Naive thymus-derived CD4-positive, alpha-beta T cell (primary cell): ENCODE results near the gene TMEM59. TPM values are rescaled to one million over a fixed set of nuclear protein-coding genes. Genes with fewer than 3 reads are reported as not detected.
"Not testable (repeated sequence)": the region's sequence is repeated elsewhere in the genome, so short reads cannot be mapped to it uniquely, and the experiment has no call there.

ENCODE experiments used
- ATAC-seq: fragments of 150-1000 bp; cut with Tn5 transposase; 2 replicates; pipeline ENCODE4 v1.10.0; 2021; ENCODE audit warnings: mild to moderate bottlenecking, moderate library complexity
- CTCF ChIA-PET: fragments of 350-600 bp; sonication (Branson Sonifier 250); formaldehyde crosslinking; loops from one replicate; lab custom pipeline; 2021; ENCODE audit warnings: antibody characterized with exemption; lab: Charles Lee
- POLR2A ChIA-PET: fragments of 350-600 bp; sonication (Branson Sonifier 250); formaldehyde crosslinking; loops from one replicate; lab custom pipeline; 2021; ENCODE audit warnings: antibody characterized with exemption, inconsistent platforms; lab: Charles Lee
- DNase-seq, 9 donors: peaks; one replicate each; pipeline versions ENCODE4 v3.0.0 to v3.0.0-alpha.2; 2020 to 2022; ENCODE audit warnings: mixed read lengths in 1 of 9
- H3K27ac ChIP-seq: one replicate; pipeline ENCODE4 v1.7.0; 2013; ENCODE audit warnings: mild to moderate bottlenecking, low read depth, low read length, moderate library complexity
- H3K27me3 ChIP-seq, 2 donors: one replicate each; pipeline ENCODE4 v1.7.0; 2013; ENCODE audit warnings: low read length in 2 of 2, mild to moderate bottlenecking in 2 of 2, moderate library complexity in 2 of 2; ENCODE audit not compliant: control insufficient read depth in 2 of 2, insufficient read depth in 2 of 2
- H3K36me3 ChIP-seq, 3 experiments: 1 replicate in 2 of 3; 2 replicates in 1 of 3; pipeline ENCODE4 v1.7.0; 2013; ENCODE audit warnings: low read length in 3 of 3, mild to moderate bottlenecking in 3 of 3, moderate library complexity in 1 of 3; ENCODE audit not compliant: insufficient read depth in 3 of 3, control insufficient read depth in 2 of 3
- H3K4me1 ChIP-seq, 2 donors: one replicate each; pipeline ENCODE4 v1.7.0; 2013; ENCODE audit warnings: low read length in 2 of 2, mild to moderate bottlenecking in 2 of 2, moderate library complexity in 1 of 2; ENCODE audit not compliant: control insufficient read depth in 2 of 2, insufficient read depth in 2 of 2
- H3K4me3 ChIP-seq: 2 replicates; pipeline ENCODE4 v1.7.0; 2013; ENCODE audit warnings: mild to moderate bottlenecking, low read length
- H3K9me3 ChIP-seq, 3 experiments: 1 replicate in 2 of 3; 2 replicates in 1 of 3; pipeline ENCODE4 v1.7.0; 2013; ENCODE audit warnings: low read length in 3 of 3; ENCODE audit not compliant: control insufficient read depth in 2 of 3
- H3K27ac Mint-ChIP-seq, 9 donors: one replicate each; pipeline ENCODE4 v1.8.0; 2020 to 2022; ENCODE audit warnings: mixed read lengths in 9 of 9, mild to moderate bottlenecking in 8 of 9, moderate library complexity in 5 of 9, inconsistent platforms in 2 of 9
- H3K27me3 Mint-ChIP-seq, 5 donors: one replicate each; pipeline ENCODE4 v1.8.0; 2021 to 2022; ENCODE audit warnings: mixed read lengths in 5 of 5, mild to moderate bottlenecking in 1 of 5
- H3K36me3 Mint-ChIP-seq, 5 donors: one replicate each; pipeline ENCODE4 v1.8.0; 2020 to 2022; ENCODE audit warnings: mixed read lengths in 5 of 5, mild to moderate bottlenecking in 3 of 5, inconsistent platforms in 1 of 5
- H3K4me1 Mint-ChIP-seq, 7 donors: one replicate each; pipeline ENCODE4 v1.8.0; 2020 to 2022; ENCODE audit warnings: mixed read lengths in 7 of 7, mild to moderate bottlenecking in 3 of 7, inconsistent platforms in 1 of 7
- H3K4me3 Mint-ChIP-seq, 10 donors: one replicate each; pipeline ENCODE4 v1.8.0; 2020 to 2022; ENCODE audit warnings: mild to moderate bottlenecking in 10 of 10, mixed read lengths in 10 of 10, moderate library complexity in 6 of 10, inconsistent platforms in 2 of 10
- H3K9me3 Mint-ChIP-seq, 11 donors: one replicate each; pipeline ENCODE4 v1.8.0; 2020 to 2022; ENCODE audit warnings: mixed read lengths in 11 of 11, mild to moderate bottlenecking in 4 of 11, inconsistent platforms in 1 of 11, moderate library complexity in 1 of 11
- intact Hi-C, 2 donors: fragments of 100-400 bp; cut with micrococcal nuclease; formaldehyde crosslinking; loops; one replicate each; pipeline ENCODE4 v1.15.1; 2023
- polyA plus RNA-seq, 2 donors: library from polyadenylated mRNA; unstranded; fragments of 300-500 nt; fragmentation: Illumina TruSeq; gene quantifications; one replicate each; pipeline ENCODE4 v1.2.3, GENCODE V29; 2021
- total RNA-seq, 6 experiments: library from RNA in 5 of 6; stranded (reverse) in 5 of 6; gene quantifications; 1 replicate in 5 of 6; 2 replicates in 1 of 6; pipeline ENCODE4 v1.2.3 and lab custom pipeline; 2021 to 2026

Gene TMEM59
- total and polyA plus RNA-seq, 7 experiments from 2014 or later = 127 to 545 (median 185) TPM

DNA sequence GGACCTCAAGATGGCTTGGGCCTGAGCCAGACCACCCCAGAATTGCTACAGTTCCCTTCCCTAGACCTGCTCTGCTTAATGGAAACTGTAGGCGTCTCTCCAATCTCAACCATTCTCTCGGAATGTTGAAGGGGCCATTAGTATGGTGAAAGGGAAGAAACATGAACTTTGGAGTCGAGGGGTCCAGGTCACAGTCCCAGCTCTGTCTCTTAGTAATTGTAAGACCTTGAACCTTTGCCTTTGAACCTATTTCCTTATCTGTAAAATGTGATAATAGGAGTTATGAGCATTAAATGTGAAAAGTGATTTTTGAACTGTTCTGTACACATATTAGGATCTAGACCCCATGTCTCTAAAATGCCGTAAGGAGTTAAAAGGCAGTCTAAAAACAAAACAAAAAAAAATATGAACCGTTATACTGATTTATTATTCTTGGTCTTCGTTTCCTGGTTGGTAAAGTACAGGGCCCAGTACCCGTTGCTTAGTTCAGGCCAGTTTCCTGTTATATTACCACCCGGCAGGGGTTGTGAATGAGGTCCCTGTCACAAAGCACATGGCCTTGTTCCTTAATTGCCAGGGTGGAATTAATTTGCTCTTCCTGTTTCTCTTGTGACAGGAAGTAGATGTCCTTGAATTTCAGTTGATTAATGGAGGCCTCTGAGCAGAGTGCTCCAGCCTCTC, 42.7 kb upstream of the TMEM59 start:
- ATAC-seq = peak; percentile 76
- no peaks in the 10 kb centered on the region for H3K27me3 ChIP-seq
- ChIA-PET CTCF (interaction anchor here (0.7 kb wide), 1 partner anchor 10 kb away, joined by 3 read pairs; no protein-coding TSS in a partner anchor), POLR2A (no interaction called here)
- no peak overlapping the region for H3K4me3 ChIP-seq
- no peaks in the 10 kb centered on the region for H3K9me3 ChIP-seq
- peaks cover 0 to 11% (median 6%) of the 10 kb centered on the region in 7 donors for H3K4me1 Mint-ChIP-seq
- peaks cover 0 to 25% (median 3%) of the 10 kb centered on the region in 3 experiments for H3K36me3 ChIP-seq
- DNase-seq = no peak
- no peak overlapping the region for H3K27ac ChIP-seq
- no peaks in the 10 kb centered on the region for H3K27me3 Mint-ChIP-seq
- H3K4me3 Mint-ChIP-seq = no peak overlapping the region
- peak overlapping the region in 2 of 9 donors; percentile 13 to 23 for H3K27ac Mint-ChIP-seq
- H3K9me3 Mint-ChIP-seq = peaks cover 0 to 1% (median 0%) of the 10 kb centered on the region in 11 donors
- H3K36me3 Mint-ChIP-seq = peaks cover 4 to 52% (median 19%) of the 10 kb centered on the region in 5 donors
- H3K4me1 ChIP-seq = no peaks in the 10 kb centered on the region
- intact Hi-C loops = no loop called here

DNA sequence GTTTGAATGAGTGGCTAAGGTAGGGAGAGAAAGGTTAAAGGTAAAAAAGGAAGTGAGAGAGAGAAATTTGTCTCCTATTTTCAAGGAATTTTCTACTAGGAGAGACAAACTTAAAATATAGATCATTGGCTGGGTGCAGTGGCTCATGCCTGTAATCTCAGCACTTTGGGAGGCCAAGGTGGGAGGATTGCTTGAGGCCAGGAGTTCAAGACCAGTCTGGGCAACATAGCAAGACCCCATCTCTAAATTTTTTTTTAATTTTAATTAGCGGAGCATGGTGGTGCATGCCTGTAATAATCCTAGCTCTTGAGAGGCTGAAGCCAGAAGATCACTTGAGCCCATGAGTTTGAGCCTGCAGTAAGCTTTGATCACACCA, 41.7 kb upstream of the TMEM59 start:
- DNase-seq, H3K27ac ChIP-seq: not testable (repeated sequence)

GRCh38 chr1:54094001-54094729, 41.2 kb upstream of the TMEM59 start:
- Histone ChIP-seq H3K27me3 (no peaks in the 10 kb centered on the region), H3K4me1 (no peaks in the 10 kb centered on the region), H3K4me3 (no peak overlapping the region), H3K27ac (no peak overlapping the region), H3K9me3 (no peaks in the 10 kb centered on the region), H3K36me3 (peaks cover 0 to 25% (median 0%) of the 10 kb centered on the region in 3 experiments)
- Mint-ChIP-seq H3K36me3 (peaks cover 4 to 46% (median 15%) of the 10 kb centered on the region in 5 donors), H3K27me3 (no peaks in the 10 kb centered on the region), H3K27ac (peak overlapping the region in 2 of 9 donors; percentile 10 to 65), H3K4me3 (no peak overlapping the region), H3K4me1 (peaks cover 0 to 11% (median 6%) of the 10 kb centered on the region in 7 donors), H3K9me3 (no peaks in the 10 kb centered on the region)
- ChIA-PET POLR2A (no interaction called here), CTCF (interaction anchor here (0.6 kb wide), 1 partner anchor 8 kb away, joined by 3 read pairs; no protein-coding TSS in a partner anchor)
- DNase-seq (no peak), ATAC-seq (no peak)
- intact Hi-C loops = no loop called here

More for the DNA sequence above, 41.7 kb upstream of the TMEM59 start:
- peaks cover 0 to 25% (median 0%) of the 10 kb centered on the region in 3 experiments for H3K36me3 ChIP-seq
- H3K4me3 ChIP-seq, intact Hi-C loops, CTCF ChIA-PET, H3K4me1 ChIP-seq, POLR2A ChIA-PET, H3K27me3 Mint-ChIP-seq, H3K9me3 Mint-ChIP-seq, H3K9me3 ChIP-seq, H3K27me3 ChIP-seq, ATAC-seq, H3K4me3 Mint-ChIP-seq: not testable (repeated sequence)
- peak overlapping the region in 2 of 9 donors; percentile 10 to 65 for H3K27ac Mint-ChIP-seq
- peaks cover 4 to 47% (median 15%) of the 10 kb centered on the region in 5 donors for H3K36me3 Mint-ChIP-seq
- H3K4me1 Mint-ChIP-seq = peaks cover 0 to 11% (median 6%) of the 10 kb centered on the region in 7 donors

DNA sequence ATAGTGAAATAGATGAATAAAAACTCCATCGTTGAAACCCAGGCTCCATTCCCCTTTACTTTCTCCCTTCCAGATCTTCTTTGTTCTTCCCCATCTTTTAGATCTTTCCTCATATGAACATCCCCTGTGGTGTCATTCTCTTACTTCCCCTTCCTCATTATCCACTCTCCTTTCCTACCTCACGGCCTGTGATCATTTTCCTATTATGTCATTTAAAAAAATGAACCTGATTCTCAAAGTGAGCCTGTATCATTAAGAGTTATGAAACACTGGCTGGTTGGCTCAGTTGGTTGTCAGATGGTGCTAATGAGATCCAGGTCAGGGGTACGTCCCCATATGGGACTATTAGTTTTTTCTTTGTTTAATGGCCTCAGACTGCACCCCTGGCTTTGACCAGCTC, 38.7 kb upstream of the TMEM59 start:
- Mint-ChIP-seq H3K27me3 (no peaks in the 10 kb centered on the region), H3K4me3 (no peak overlapping the region), H3K36me3 (peaks cover 0 to 31% (median 9%) of the 10 kb centered on the region in 5 donors), H3K27ac (no peak overlapping the region), H3K4me1 (peaks cover 0 to 4% (median 0%) of the 10 kb centered on the region in 7 donors), H3K9me3 (no peaks in the 10 kb centered on the region)
- no peaks in the 10 kb centered on the region for H3K27me3 ChIP-seq
- intact Hi-C loops = no loop called here
- POLR2A ChIA-PET = no interaction called here
- no peak for DNase-seq
- peaks cover 0 to 25% (median 0%) of the 10 kb centered on the region in 3 experiments for H3K36me3 ChIP-seq
- H3K9me3 ChIP-seq = no peaks in the 10 kb centered on the region
- no peak for ATAC-seq
- H3K4me3 ChIP-seq = no peak overlapping the region
- CTCF ChIA-PET = no interaction called here
- no peak overlapping the region for H3K27ac ChIP-seq
- no peaks in the 10 kb centered on the region for H3K4me1 ChIP-seq

GRCh38 chr1:54088385-54088784, 35.4 kb upstream of the TMEM59 start:
- Mint-ChIP-seq H3K4me1 (peaks cover 0 to 4% (median 0%) of the 10 kb centered on the region in 7 donors), H3K27me3 (no peaks in the 10 kb centered on the region), H3K9me3 (no peaks in the 10 kb centered on the region), H3K4me3 (no peak overlapping the region), H3K36me3 (peaks cover 0 to 30% (median 6%) of the 10 kb centered on the region in 5 donors), H3K27ac (no peak overlapping the region)
- ATAC-seq = no peak
- H3K9me3 ChIP-seq = no peaks in the 10 kb centered on the region
- intact Hi-C loops = no loop called here
- H3K4me1 ChIP-seq = no peaks in the 10 kb centered on the region
- no peak overlapping the region for H3K27ac ChIP-seq
- no peaks in the 10 kb centered on the region for H3K27me3 ChIP-seq
- ChIA-PET POLR2A (no interaction called here), CTCF (no interaction called here)
- no peak for DNase-seq
- no peak overlapping the region for H3K4me3 ChIP-seq
- H3K36me3 ChIP-seq = peaks cover 0 to 13% (median 0%) of the 10 kb centered on the region in 3 experiments

- Histone ChIP-seq H3K9me3 (no peaks in the 10 kb centered on the region), H3K4me1 (no peaks in the 10 kb centered on the region), H3K4me3 (no peak overlapping the region), H3K27ac (no peak overlapping the region), H3K27me3 (no peaks in the 10 kb centered on the region), H3K36me3 (peaks cover 0 to 12% (median 0%) of the 10 kb centered on the region in 3 experiments)
- ATAC-seq (no peak), DNase-seq (no peak)
- Mint-ChIP-seq H3K27me3 (no peaks in the 10 kb centered on the region), H3K9me3 (peaks cover 0 to 2% (median 0%) of the 10 kb centered on the region in 11 donors), H3K4me1 (peaks cover 0 to 5% (median 0%) of the 10 kb centered on the region in 7 donors), H3K27ac (no peak overlapping the region), H3K4me3 (no peak overlapping the region), H3K36me3 (peaks cover 0 to 24% (median 6%) of the 10 kb centered on the region in 5 donors)
- intact Hi-C loops = no loop called here
- POLR2A ChIA-PET = no interaction called here
- CTCF ChIA-PET = interaction anchor here (1.1 kb wide), 1 partner anchor 18 kb away, joined by 3 read pairs; no protein-coding TSS in a partner anchor
Observed at GRCh38 chr1:54086754-54087153, 33.8 kb upstream of the TMEM59 start.
